GM20000 (cell line): Measurements from ENCODE around the gene NEB.
"Not testable (repeated sequence)": the region's sequence is repeated elsewhere in the genome, so short reads cannot be mapped to it uniquely, and the experiment has no call there.

Experiments
- DNase-seq: peaks from one replicate; pipeline ENCODE4 v3.0.0; 2012; ENCODE audit warnings: low spot score
- TF ChIP-seq, protein P1 (sequence below): IDR thresholded peaks from 2 replicates; pipeline ENCODE4 v1.5.1; 2012; ENCODE audit warnings: mild to moderate bottlenecking, control low read depth; ENCODE audit errors: extremely low read depth, missing control alignments

Gene NEB

GRCh38 chr2:151716721-151717120, 17.6 kb downstream of the NEB start:
- TF ChIP-seq, protein P1, sequence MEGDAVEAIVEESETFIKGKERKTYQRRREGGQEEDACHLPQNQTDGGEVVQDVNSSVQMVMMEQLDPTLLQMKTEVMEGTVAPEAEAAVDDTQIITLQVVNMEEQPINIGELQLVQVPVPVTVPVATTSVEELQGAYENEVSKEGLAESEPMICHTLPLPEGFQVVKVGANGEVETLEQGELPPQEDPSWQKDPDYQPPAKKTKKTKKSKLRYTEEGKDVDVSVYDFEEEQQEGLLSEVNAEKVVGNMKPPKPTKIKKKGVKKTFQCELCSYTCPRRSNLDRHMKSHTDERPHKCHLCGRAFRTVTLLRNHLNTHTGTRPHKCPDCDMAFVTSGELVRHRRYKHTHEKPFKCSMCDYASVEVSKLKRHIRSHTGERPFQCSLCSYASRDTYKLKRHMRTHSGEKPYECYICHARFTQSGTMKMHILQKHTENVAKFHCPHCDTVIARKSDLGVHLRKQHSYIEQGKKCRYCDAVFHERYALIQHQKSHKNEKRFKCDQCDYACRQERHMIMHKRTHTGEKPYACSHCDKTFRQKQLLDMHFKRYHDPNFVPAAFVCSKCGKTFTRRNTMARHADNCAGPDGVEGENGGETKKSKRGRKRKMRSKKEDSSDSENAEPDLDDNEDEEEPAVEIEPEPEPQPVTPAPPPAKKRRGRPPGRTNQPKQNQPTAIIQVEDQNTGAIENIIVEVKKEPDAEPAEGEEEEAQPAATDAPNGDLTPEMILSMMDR = no peak
- no peak for DNase-seq

GRCh38 chr2:151713291-151713903, 20.9 kb downstream of the NEB start:
- TF ChIP-seq, protein P1 = no peak
- peak; percentile 12 for DNase-seq

DNA sequence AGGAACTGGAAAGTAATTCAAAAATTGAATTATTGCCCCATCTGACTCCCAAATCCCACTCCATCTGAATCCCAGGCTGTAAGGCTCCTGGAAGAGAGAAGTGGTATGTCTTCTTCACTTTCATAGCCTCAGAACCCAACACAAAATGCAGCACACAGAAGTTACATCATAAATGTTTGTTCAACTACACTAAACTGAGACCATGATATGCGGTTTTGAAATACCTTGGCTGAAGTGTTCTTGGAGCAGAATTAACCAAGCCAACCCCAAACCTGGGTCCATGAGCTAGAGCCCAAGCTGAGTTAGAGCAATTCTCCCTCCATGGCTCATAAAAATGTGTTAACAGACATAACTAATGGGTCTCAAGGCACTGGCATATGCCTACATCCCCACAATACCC, 23.3 kb downstream of the NEB start:
- TF ChIP-seq, protein P1 = no peak
- no peak for DNase-seq

GRCh38 chr2:151708788-151709187, 25.5 kb downstream of the NEB start:
- TF ChIP-seq, protein P1 = no peak
- DNase-seq = no peak

DNA sequence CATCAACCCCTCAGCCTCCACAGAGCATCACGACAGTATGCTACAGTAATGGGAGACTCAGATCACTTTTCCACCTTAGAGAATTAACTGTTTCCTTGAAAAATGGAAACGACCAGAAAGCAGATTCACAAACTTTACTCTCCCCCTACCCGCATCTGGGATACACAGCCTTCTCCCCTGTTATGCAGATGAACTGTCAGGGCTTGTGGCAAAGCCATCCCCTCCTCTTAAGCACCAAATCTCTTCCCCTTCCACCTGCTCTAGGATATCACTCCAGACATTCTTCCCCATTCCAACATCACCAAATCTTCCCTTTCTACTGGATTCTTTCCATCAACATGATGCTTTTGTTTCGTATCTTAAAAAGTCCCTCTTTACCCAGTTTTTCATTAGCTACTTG, 26.4 kb downstream of the NEB start:
- TF ChIP-seq, protein P1 = no peak
- no peak for DNase-seq

DNA sequence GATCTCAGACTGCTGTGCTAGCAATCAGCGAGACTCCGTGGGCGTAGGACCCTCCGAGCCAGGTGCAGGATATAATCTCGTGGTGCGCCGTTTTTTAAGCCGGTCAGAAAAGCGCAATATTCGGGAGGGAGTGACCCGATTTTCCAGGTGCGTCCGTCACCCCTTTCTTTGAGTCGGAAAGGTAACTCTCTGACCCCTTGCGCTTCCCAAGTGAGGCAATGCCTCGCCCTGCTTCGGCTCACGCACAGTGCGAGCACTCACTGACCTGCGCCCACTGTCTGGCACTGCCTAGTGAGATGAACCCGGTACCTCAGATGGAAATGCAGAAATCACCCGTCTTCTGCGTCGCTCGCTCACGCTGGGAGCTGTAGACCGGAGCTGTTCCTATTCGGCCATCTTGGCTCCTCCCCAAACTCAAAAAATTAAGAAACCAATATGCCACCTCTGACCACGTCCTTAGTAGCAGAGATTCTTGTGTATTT, 29.8 kb downstream of the NEB start:
- not testable (repeated sequence) for DNase-seq

DNA sequence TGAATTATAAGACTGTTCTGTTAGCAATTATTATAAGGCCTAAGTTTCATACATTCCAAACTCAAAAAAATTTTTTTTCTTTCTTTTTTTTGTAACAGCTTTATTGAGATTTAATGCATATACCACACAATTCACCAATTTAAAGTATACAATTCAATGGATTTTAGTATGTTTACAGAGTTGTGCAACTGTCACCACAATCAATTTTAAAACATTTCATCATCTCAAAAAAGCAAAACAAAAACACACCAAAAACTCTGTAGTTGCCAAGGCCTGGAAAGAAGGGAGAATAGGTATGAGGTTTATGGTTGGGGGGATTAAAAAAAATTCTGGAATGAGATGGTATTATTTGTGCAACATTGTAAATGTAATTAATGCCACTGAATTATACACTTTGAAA, 36.1 kb downstream of the NEB start:
- DNase-seq = not testable (repeated sequence)

DNA sequence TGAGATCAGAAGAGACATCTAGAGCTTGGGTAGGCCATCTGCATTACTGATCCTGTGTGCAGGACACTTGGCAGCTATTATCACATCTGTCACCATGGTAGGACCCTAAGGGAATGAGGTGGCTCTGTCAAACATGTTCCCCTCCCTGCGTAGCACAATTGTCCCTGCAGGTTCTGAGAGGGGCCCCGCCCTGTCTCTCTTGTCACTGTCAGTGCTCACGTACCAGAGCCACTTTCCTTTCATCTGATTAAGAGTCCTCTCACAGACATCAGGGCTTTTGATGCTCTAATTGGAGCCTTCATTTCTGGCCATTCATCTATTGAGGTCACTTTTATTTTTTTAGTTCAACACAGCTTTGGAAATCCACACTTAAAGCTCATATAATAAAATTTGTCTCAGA, 38.5 kb downstream of the NEB start:
- TF ChIP-seq, protein P1 = no peak
- DNase-seq = no peak
